Sciatic nerve (tissue), 1 donor: ENCODE measurements around the gene MSS51. TPM values are rescaled to one million over a fixed set of nuclear protein-coding genes. Genes with fewer than 3 reads are reported as not detected.

Source experiments
- total RNA-seq: library from RNA; stranded (reverse); fragmentation: NEBNext Ultra II Directional; extraction: Animal tissue kit (Norgen Biotek cat#: 25700); gene quantifications from one replicate; pipeline ENCODE4 v1.2.1, GENCODE V29; 2021
- donor health status: DM: no; HTN: no; CAD: no.

Gene MSS51
- total RNA-seq, 1 donor from 2014 or later = 5.2 TPM

Other genes starting within 250 kb of the MSS51 start
- 13.1 TPM for gene DNAJC9, start 186.3 kb downstream of the MSS51 start, total RNA-seq
- 40.6 TPM for gene MRPS16, start 180.9 kb downstream of the MSS51 start, total RNA-seq
- gene CFAP70, start 74.7 kb downstream of the MSS51 start, total RNA-seq = 6.6 TPM
- 109 TPM for gene ANXA7, start 19.5 kb downstream of the MSS51 start, total RNA-seq
- 63.1 TPM for gene PPP3CB, start 62.5 kb upstream of the MSS51 start, total RNA-seq
- 66.6 TPM for gene USP54, start 157.8 kb upstream of the MSS51 start, total RNA-seq
- gene MYOZ1, start 207.9 kb upstream of the MSS51 start, total RNA-seq = 1.1 TPM
- not detected for gene SYNPO2L, start 222.5 kb upstream of the MSS51 start, total RNA-seq